KOPT-K1 (cell line): ENCODE results near the gene SIGLEC12.

Source experiments
- H3K27ac ChIP-seq: fragments of 200-600 bp; sonication (generic); 2 replicates; pipeline ENCODE4 v1.5.1; 2016; ENCODE audit warnings: antibody characterized with exemption, mild to moderate bottlenecking, low read depth, low read length; ENCODE audit not compliant: poor library complexity, severe bottlenecking
- H3K36me3 ChIP-seq: fragments of 200-600 bp; sonication (generic); 2 replicates; pipeline ENCODE4 v1.5.1; 2017; ENCODE audit warnings: antibody characterized with exemption, mild to moderate bottlenecking, low read length, moderate library complexity; ENCODE audit not compliant: insufficient read depth
- H3K9me3 ChIP-seq: fragments of 200-600 bp; sonication (generic); 2 replicates; pipeline ENCODE4 v1.5.1; 2017; ENCODE audit warnings: antibody characterized with exemption, low read length, mild to moderate bottlenecking; ENCODE audit not compliant: insufficient read depth, poor library complexity, severe bottlenecking

SIGLEC12 gene

GRCh38 chr19:51501594-51502263, at the start of gene SIGLEC12:
Gene SIGLEC12, minus strand, starts transcription at chr19:51501800. Its CDS starts 67 bp downstream, at chr19:51501733.
- peak within 1 kb of the TSS; percentile 61 for H3K27ac ChIP-seq
- no peaks in the 10 kb centered on the region for H3K36me3 ChIP-seq
- H3K9me3 ChIP-seq = peaks cover 10% of the 10 kb centered on the region

DNA sequence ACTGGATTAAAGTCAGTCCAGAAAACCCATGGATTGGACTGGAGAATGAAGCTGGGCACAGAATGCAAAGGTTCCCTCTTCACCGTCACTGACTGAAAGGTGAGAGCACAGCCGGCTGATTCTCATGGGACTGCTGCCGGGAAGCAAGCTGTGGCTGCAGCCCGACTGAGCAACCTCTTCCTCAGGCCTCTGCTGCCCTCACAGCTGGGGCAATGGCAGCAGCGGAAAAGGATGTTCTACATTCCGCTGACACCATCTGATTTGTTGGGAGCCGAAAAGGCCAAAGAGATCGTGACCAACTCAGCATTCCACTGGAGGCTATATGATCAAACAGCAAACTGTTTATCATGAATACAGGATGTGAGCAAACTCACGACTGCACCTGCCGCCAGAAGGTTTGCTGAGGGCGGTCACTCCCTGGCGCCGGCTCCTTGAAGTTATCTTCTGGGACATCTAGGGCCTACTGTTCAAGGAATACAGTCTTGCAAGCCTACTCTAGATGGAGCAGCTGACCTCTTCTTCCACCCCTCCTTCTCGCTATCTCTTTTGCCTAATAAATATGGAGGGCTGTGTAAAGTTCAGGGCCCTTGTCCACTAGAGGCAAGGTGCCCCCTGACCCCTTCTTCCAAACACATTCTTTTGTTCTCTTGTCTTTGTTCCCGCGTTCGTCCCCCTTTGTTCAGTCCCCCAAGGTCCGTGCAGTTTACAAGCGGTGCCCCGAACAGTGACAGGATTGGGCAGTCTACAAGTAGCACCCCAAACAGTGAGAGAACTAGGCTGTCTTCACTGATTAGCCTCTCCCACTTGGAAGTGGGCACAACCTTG, 49.5 kb upstream of the SIGLEC12 start:
- H3K27ac ChIP-seq = peak overlapping the region; percentile 55
- H3K36me3 ChIP-seq = no peaks in the 10 kb centered on the region
- H3K9me3 ChIP-seq = no peaks in the 10 kb centered on the region

DNA sequence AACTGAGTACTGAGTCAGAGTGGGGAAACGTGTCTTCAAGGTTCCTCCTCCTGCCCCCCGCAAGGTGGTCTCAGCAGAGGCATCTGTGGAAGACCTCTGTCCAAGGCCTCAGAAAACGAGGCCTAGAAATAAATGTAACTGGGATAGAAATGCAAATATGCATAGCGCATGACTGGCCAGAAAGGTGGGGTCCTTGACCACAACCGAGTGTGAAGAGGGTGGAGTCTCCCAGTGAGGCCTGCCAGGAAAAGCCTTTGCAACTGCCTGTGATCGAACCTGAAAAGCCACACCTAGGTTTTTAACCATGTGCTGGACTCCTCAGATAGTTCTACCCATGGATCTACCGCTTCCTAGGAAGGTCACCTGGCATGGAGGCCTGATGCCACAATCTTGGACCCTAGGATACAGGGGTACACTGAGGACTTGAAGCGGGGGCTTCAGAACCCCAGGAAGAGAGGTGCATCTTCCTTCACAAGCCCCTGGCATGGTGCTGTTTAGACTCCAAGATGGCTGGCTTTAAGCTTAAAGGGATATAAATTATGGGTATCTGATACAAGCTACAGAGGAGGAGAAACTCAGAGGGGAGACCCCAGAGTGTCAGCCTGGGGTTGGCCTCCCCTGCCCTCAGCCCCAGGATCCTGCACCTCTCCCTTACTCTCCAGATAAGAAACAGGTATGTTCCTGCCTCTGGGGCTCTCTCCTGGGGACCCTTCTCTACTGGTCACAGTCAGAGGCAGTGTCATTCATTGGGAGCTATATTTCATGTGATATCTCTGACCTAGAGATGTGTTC, 48.1 kb upstream of the SIGLEC12 start:
- H3K9me3 ChIP-seq = no peaks in the 10 kb centered on the region
- H3K27ac ChIP-seq = peak overlapping the region; percentile 98
- H3K36me3 ChIP-seq = no peaks in the 10 kb centered on the region

GRCh38 chr19:51548891-51549305, 47.3 kb upstream of the SIGLEC12 start:
- H3K9me3 ChIP-seq = no peaks in the 10 kb centered on the region
- H3K27ac ChIP-seq = peak overlapping the region; percentile 98
- no peaks in the 10 kb centered on the region for H3K36me3 ChIP-seq

DNA sequence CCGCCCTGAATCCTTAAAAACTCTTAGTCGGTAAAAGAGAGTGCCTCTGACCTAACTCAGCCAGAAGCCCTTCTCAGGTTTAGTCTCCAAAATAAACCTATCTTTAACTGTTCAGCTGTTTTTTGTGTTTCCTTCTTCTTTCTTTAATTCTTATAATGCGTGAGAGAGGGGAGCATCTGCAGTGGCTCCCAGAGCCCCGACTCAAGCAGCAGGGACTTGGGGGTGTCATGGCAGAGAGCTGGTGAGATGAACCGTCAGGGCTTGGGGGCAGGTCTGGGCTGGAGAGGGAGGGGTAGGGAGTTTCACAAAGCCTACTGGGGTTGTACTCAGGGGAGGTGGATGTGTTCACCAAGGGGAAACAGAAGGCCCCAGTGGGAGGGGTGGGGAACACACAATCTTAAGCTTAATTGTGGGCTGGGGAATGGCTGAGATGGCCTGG, 46.6 kb upstream of the SIGLEC12 start:
- H3K36me3 ChIP-seq = no peaks in the 10 kb centered on the region
- peak overlapping the region; percentile 98 for H3K27ac ChIP-seq
- H3K9me3 ChIP-seq = no peaks in the 10 kb centered on the region

- Histone ChIP-seq H3K9me3 (no peaks in the 10 kb centered on the region), H3K36me3 (no peaks in the 10 kb centered on the region), H3K27ac (peak overlapping the region; percentile 98)
Observed at GRCh38 chr19:51547397-51548212, 46.0 kb upstream of the SIGLEC12 start.

- Histone ChIP-seq H3K36me3 (no peaks in the 10 kb centered on the region), H3K9me3 (no peaks in the 10 kb centered on the region), H3K27ac (peak overlapping the region; percentile 98)
Observed at GRCh38 chr19:51546650-51547396, 45.2 kb upstream of the SIGLEC12 start.

- H3K27ac ChIP-seq = peak overlapping the region; percentile 98
- no peaks in the 10 kb centered on the region for H3K9me3 ChIP-seq
- H3K36me3 ChIP-seq = no peaks in the 10 kb centered on the region
Observed at GRCh38 chr19:51546107-51546649, 44.6 kb upstream of the SIGLEC12 start.

DNA sequence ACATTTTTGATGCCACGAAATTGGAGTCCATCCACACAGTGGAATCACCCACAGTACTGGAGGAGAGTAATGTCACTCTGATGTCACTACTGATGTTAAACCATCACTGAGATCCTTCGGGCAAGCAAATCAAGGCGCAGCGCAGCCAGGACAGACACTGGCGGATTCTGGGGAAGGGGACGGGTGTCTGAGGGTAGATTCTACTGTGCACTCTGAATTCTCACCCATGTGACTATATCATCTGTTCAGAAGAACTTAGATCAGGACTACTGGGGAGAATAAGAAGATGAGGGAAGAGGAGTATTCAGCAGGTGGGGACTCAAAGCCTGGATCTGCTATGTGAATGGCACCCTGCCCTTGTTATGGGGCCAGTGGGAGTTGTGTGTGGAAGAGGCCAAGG, 42.4 kb upstream of the SIGLEC12 start:
- H3K27ac ChIP-seq = peak overlapping the region; percentile 98
- no peaks in the 10 kb centered on the region for H3K36me3 ChIP-seq
- H3K9me3 ChIP-seq = no peaks in the 10 kb centered on the region

DNA sequence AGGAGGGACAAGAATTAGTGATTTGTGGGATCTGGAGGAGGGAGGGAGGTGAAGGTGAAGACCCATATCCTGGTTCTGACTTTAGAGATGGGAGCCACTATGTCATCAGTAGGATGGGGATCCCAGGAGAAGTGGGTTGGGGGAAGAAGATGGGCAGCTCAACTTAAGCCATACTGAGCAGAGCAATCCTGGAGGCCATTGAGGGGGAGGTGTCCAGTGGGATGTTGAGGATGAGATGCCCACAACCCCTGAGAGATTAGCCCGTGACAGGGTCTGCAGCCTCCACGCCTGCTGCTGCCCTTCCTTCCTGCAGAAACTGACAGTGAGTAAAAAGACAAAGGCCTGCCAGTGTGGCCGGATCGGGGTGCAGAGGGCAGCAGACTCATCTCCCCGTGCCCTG, 41.1 kb upstream of the SIGLEC12 start:
- peak overlapping the region; percentile 98 for H3K27ac ChIP-seq
- H3K36me3 ChIP-seq = no peaks in the 10 kb centered on the region
- H3K9me3 ChIP-seq = no peaks in the 10 kb centered on the region

DNA sequence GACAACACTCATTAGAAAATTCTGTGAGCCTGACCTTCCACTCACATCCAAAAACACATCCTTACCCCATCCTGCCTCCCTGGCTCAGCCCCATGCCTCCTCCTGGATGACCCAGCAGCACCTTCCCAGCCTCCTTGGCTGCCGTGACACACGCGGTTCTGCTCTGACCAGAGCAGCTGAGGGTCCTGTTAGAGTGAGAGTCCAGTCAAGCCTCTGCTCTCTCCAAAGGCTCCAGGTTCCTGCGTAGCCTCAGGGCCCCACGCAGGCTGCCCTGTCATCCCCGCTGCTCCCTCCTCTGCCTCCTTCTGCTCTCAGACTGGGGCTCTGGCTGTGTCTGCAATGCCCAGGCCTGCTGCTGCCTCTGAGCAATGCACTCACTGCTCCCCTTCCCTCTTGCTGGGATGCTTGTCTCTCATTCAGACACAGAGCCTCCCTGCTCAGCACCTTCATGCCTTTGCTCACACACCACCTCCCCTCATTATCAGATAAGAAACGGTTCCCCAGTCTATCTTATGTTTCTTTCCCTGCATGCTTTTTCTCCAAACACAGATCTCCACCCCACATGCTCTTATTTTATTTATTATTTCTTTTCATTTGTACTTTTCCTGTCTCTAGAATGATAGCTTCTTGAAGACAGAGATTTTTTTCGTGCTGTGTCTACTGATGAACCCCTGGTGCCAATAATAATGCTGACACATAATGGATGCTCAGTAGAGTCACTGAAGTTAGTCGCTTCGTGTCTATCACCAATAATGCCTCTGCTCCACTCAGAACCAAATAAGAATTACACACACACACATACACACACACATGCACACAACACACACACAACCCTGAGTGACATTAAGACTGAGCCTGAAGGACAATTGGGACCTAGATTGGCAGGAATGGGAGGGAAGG, 40.1 kb upstream of the SIGLEC12 start:
- peak overlapping the region; percentile 98 for H3K27ac ChIP-seq
- H3K9me3 ChIP-seq = no peaks in the 10 kb centered on the region
- no peaks in the 10 kb centered on the region for H3K36me3 ChIP-seq

DNA sequence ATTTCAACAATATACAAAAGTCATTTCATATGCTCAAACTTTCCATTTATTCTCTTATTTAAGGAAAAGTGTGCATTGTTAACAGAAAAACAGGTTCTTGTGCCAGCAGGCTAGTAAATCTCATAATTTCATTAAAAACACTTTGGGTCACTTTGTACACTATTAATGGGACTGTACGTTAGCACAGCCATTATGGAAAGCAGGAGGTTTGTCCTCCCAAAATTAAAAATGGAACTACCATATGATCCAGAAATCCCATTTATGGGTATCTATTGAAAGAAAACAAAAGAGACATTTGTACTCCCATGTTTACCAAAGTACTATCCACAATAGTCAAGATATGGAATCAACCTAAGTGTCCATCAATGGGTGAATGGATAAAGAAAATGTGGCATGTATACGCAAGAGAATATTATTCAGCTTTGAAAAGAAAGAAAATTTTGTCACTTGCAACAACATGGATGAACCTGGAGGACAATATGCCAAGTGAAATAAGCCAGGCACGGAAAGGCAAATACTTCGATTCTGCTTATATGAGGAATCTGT, 38.3 kb upstream of the SIGLEC12 start:
- H3K9me3 ChIP-seq = peaks cover 7% of the 10 kb centered on the region
- H3K36me3 ChIP-seq = no peaks in the 10 kb centered on the region
- no peak overlapping the region for H3K27ac ChIP-seq

DNA sequence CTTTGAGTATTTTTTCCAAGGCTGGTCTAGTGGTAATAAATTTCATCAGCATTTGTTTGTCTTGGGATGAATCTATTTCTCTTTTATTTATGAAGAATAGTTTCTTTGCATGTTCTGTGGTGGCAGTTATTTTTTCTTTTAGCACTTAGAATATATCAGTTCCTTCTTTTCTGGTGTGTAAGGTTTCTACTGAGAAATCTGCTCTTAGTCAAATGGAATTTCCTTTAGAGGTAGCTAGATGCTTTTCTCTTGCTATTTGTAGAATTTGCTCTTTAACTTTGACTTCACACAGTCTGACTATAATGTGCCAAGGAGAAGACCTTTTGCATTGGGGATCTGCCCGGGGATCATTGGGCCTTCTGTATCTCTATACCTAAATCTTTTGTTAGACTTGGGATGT, 33.9 kb upstream of the SIGLEC12 start:
- Histone ChIP-seq H3K9me3 (peaks cover 7% of the 10 kb centered on the region), H3K27ac (no peak overlapping the region), H3K36me3 (peaks cover 2% of the 10 kb centered on the region; the same call in 1 of the 2 replicates)
